ENCODE data around the gene PDE8A.

Gene PDE8A

GRCh38 chr15:84981711-84982300 is at the start of gene PDE8A:
TSS of gene PDE8A (plus strand) at chr15:84981856. CDS start at chr15:84982163, 307 bp downstream.
- H3K27ac ChIP-seq: peak within 1 kb of the TSS; percentile 80
- TF ChIP-seq CTCF (conservative IDR thresholded peaks at IDR 0.05) (no peak), ZFX (IDR thresholded peaks at IDR 0.05) (peak; percentile 66)

GRCh38 chr15:84934942-84935729 is 46.5 kb upstream of the PDE8A start:
- TF ChIP-seq ZFX (IDR thresholded peaks at IDR 0.05): no peak
- TF ChIP-seq CTCF (conservative IDR thresholded peaks at IDR 0.05): peak; percentile 54
- H3K27ac ChIP-seq: no peak overlapping the region

GRCh38 chr15:84937144-84937543 is 44.5 kb upstream of the PDE8A start:
- H3K27ac ChIP-seq: no peak overlapping the region
- TF ChIP-seq CTCF (conservative IDR thresholded peaks at IDR 0.05): no peak
- TF ChIP-seq ZFX (IDR thresholded peaks at IDR 0.05): no peak

- no peak overlapping the region for H3K27ac ChIP-seq
- no peak for TF ChIP-seq CTCF (conservative IDR thresholded peaks at IDR 0.05)
Observed at GRCh38 chr15:84938726-84939125, 42.9 kb upstream of the PDE8A start.

- no peak overlapping the region for H3K27ac ChIP-seq
- no peak for TF ChIP-seq CTCF (conservative IDR thresholded peaks at IDR 0.05)
- TF ChIP-seq ZFX (IDR thresholded peaks at IDR 0.05): no peak
Observed at GRCh38 chr15:84940399-84940798, 41.3 kb upstream of the PDE8A start.

- TF ChIP-seq CTCF (conservative IDR thresholded peaks at IDR 0.05) (no peak), ZFX (IDR thresholded peaks at IDR 0.05) (no peak)
- H3K27ac ChIP-seq: no peak overlapping the region
Observed at GRCh38 chr15:84942456-84942855, 39.2 kb upstream of the PDE8A start.

GRCh38 chr15:84944311-84944710 is 37.3 kb upstream of the PDE8A start:
- no peak overlapping the region for H3K27ac ChIP-seq
- TF ChIP-seq ZFX (IDR thresholded peaks at IDR 0.05) (no peak), CTCF (conservative IDR thresholded peaks at IDR 0.05) (no peak)

Measured in C4-2B (cell line).